ENCODE results near the gene CHST7. TPM values are rescaled to one million over a fixed set of nuclear protein-coding genes. Genes with fewer than 3 reads are reported as not detected.
A peak's percentile ranks its signal among the peaks of the same experiment; 100 is the strongest.
"Not testable (repeated sequence)": the region's sequence is repeated elsewhere in the genome, so short reads cannot be mapped to it uniquely, and the experiment has no call there.

The CHST7 gene
- total RNA-seq, result 14.2 TPM
- long read RNA-seq, transcript CHST7-201 (2 exons, 2,289 nt), result major isoform, 80 of 81 reads
- long read RNA-seq, partial matches to known transcripts, result 1 of 81 reads
- long read RNA-seq, other reads (novel, unspliced or antisense), result 0 of 81 reads

DNA sequence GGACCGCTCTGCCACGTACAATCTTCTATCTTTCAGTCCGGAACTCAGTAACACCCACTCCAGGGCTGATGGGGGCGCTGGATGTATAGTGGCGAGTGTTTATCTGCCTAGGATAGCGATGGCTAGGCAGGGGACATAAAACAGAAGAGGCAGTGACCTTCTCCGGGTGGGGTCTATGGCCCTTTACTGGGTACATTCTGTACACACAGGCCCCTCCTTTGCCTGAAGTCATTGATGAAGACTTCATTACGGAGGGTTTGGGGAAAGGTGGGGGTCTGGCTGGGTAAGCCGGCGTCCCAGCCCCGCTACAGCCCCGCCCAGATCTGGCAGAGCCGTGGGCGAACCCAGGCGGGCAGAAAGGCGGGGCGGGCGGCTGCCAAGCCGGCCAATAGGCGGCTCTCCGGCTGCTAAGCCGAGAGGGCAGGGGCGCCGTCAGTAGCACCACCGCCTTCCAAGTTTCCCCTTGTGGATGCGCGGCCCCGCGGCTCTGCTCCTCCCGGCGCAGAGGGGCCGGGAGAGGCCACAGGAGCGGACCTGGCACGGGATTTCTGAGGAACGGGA lies at the start of gene CHST7:
CHST7 (plus strand) TSS at position 435 of the 561 bp plus-strand sequence. CDS start 167 bp downstream, outside the sequence.
- intact Hi-C loops (cut with DNase I), result no loop called here
- DNase-seq, result peak; percentile 85
- peak; percentile 84 for ATAC-seq (ENCODE audit: poor library complexity)

DNA sequence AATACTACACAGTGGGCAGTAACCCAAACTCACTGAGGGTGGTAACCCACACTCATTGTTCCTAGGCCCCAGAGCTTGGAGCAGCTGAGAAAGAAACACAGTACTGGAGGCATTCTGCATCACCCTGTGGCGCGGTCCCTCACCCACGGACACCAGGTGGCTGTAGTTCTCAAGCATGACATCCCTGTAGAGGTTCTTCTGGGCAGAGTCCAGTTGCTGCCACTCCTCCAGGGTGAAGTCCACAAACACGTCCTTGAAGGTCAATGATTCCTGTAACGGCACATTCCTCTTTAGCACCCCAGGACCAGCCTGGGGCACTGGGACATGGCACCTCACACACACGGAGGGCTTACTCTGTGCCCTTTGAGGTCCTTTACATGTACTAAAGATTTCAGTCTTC lies 44.9 kb upstream of the CHST7 start:
- ATAC-seq (ENCODE audit: poor library complexity); intact Hi-C loops (cut with DNase I): not testable (repeated sequence)

GRCh38 chrX:46529740-46530403 lies 43.7 kb upstream of the CHST7 start:
- DNase-seq; intact Hi-C loops (cut with DNase I); ATAC-seq (ENCODE audit: poor library complexity): not testable (repeated sequence)

More for the DNA sequence above, 44.9 kb upstream of the CHST7 start:
- not testable (repeated sequence) for DNase-seq

- not testable (repeated sequence) for DNase-seq; ATAC-seq (ENCODE audit: poor library complexity)
Observed at GRCh38 chrX:46530404-46530908, 43.1 kb upstream of the CHST7 start.

GRCh38 chrX:46531442-46531841 lies 42.1 kb upstream of the CHST7 start:
- DNase-seq, result no peak
- ATAC-seq (ENCODE audit: poor library complexity), result no peak
- intact Hi-C loops (cut with DNase I), result no loop called here

More at GRCh38 chrX:46530404-46530908, 43.1 kb upstream of the CHST7 start:
- intact Hi-C loops (cut with DNase I), result not testable (repeated sequence)

- no peak for DNase-seq
- ATAC-seq (ENCODE audit: poor library complexity), result no peak
- intact Hi-C loops (cut with DNase I), result no loop called here
Observed at GRCh38 chrX:46543441-46543840, 30.1 kb upstream of the CHST7 start.

GRCh38 chrX:46544527-46544926 lies 29.0 kb upstream of the CHST7 start:
- intact Hi-C loops (cut with DNase I); ATAC-seq (ENCODE audit: poor library complexity); DNase-seq: not testable (repeated sequence)

DNA sequence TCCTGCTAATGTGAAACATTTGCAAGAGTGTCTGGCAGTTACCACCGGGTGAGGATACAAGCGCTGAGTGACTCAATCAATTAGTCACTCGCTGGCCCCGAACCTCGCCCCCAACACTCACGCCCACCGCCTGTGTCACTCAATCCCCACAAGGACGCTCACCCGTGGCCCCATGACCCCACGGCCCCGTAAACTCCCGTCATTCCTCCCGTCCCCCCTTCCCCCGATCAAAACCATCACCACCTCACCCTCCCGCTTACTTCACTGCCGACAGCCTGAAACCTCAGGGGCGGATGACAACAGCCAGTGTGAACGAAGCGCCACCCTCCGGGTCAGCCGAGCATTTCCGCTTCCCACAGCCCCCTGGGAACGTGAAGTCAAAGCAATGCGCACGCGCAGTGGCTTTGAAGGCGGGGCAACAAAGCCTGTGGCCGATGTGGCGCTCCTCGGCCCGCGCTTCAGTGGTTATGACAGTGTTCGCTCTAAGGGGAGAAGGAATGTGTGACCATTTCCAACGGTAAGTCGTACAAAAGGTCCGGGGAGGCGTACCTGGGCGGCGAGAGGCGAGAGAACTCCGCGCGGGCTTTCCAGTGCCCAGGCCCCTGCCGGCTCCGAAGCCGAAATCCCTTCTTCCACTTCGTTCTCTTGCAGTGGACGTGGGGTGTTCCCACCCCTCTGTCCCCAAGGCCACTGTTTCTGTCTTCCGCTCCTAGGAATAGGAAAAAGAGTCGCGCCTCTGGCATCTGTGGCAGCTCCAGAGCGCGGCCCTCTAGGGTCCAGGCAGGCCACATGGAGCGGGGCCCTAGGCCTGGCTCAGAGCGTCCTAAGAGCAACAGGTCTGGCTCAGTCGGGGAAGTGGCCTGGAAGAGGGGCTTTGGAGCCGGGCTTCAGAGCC lies 28.2 kb upstream of the CHST7 start, which contains the start of gene ZNF674:
ZNF674 (minus strand) TSS at position 311 of the 895 bp plus-strand sequence. CDS start 3,334 bp downstream, outside the sequence.
- intact Hi-C loops (cut with DNase I), result no loop called here
- peak; percentile 95 for DNase-seq

DNA sequence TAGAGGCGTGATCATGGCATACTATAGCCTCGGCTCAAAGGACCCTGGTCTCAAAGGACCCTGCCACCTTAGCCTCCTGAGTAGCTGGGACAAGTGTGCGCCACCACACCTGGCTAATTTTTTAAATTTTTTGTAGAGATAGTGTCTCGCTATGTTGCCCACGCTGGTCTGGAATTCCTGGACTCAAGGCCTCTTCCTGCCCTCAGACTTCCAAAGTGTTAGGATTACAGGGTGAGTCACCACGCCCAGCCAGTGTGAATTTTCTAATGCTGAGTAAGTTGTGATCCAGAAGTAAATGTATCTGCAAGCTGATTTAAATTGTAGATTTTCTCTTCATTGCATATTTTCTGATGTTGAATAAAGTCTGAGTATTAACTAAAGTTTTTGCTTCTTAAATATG lies 25.7 kb upstream of the CHST7 start:
- DNase-seq (no peak), ATAC-seq (ENCODE audit: poor library complexity) (no peak)
- intact Hi-C loops (cut with DNase I), result no loop called here

More for the DNA sequence above, 28.2 kb upstream of the CHST7 start, which contains the start of gene ZNF674:
- peak; percentile 98 for ATAC-seq (ENCODE audit: poor library complexity)

DNA sequence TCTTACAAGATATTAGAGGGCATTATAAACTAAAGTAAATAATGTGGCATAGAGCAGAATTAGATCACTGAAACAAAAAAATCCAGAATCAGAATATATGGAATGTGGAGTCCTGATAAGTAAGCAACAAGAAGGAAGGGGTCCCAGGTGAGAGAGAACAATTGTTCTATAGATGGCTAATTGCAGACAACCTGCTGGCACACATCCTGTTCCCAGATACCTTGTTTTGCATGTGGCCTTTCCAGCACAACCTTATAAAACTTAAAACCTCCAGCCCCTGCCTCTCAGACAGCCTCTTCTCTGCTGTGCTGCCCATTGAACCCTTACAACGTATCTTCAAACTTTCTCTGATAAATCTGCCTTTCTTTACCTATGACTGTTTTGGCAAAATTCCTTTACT lies 23.7 kb upstream of the CHST7 start:
- ATAC-seq (ENCODE audit: poor library complexity), result no peak
- no peak for DNase-seq
- intact Hi-C loops (cut with DNase I), result loop anchor here (10.0 kb wide), 1 partner anchor 135 kb away; no protein-coding TSS in a partner anchor

GRCh38 chrX:46551494-46552128 lies 22.0 kb upstream of the CHST7 start:
- DNase-seq, result no peak
- ATAC-seq (ENCODE audit: poor library complexity), result no peak
- intact Hi-C loops (cut with DNase I), result loop anchor here (10.0 kb wide), 1 partner anchor 133 kb away; no protein-coding TSS in a partner anchor

DNA sequence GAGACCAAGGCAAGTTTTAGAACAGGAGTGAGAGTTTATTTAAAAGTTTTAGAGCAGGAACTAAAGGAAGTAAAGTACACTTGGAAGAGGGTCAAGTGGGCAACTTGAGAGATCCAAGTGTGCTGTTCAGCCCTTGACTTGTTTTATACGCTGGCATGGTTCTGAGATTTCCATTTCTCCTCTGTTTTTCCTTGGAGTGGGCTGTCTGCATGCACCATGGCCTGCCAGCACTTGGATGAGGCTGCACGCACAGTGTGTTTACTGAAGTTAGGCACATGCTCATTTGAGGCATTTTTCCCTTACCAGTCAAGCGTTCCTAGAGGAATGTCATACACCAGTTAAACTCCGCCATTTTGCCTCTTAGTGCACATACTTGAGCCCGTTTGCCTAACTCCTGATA lies 19.6 kb upstream of the CHST7 start:
- intact Hi-C loops (cut with DNase I), result loop anchor here (10.0 kb wide), 1 partner anchor 131 kb away; no protein-coding TSS in a partner anchor
- DNase-seq (no peak), ATAC-seq (ENCODE audit: poor library complexity) (no peak)

- intact Hi-C loops (cut with DNase I), result loop anchor here (10.0 kb wide), 1 partner anchor 130 kb away; no protein-coding TSS in a partner anchor
- DNase-seq, result no peak
- no peak for ATAC-seq (ENCODE audit: poor library complexity)
Observed at GRCh38 chrX:46554942-46555341, 18.6 kb upstream of the CHST7 start.

DNA sequence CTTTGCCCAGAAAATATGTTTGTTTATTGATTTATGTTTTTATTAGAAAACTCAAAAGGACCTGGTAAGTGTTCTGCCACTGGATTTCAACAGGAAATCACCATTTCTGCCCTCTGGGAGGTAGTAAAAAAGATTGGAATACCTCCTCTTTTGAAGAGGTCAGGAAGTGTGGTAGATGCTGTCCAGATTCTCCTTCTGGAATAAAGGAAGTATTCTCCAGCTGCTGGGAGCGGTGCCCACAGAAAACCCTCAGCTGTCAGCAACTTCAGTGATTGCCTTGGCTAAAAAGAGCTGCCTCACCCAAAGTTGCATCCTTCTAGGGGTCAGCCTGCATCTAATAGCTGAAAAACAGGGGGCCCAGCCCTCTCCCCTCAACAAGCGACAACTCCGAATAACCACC lies 14.5 kb upstream of the CHST7 start:
- intact Hi-C loops (cut with DNase I), result loop anchor here (10.0 kb wide), 1 partner anchor 126 kb away; no protein-coding TSS in a partner anchor
- ATAC-seq (ENCODE audit: poor library complexity), result no peak
- peak; percentile 53 for DNase-seq

GRCh38 chrX:46561824-46562657 lies 11.5 kb upstream of the CHST7 start:
- ATAC-seq (ENCODE audit: poor library complexity) (peak; percentile 82), DNase-seq (no peak)
- intact Hi-C loops (cut with DNase I), result no loop called here

DNA sequence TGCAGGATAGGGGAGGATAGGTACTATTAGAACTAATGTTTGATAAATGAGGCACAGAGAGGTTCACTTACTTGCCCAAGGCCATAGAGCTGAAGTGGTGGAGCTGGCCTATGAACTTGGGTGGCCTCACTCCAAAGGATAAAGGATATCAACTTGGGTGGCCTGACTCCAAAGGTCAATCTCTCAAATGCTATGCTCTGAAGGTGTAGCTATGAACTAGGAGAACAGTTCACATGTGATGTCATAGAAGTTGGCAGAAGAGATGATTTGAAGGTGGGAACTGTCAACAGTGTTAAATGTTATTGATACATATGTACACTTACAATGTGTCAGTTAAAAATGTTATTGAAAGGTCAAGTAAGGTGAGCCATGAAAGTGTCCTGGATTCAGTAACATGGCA lies 6.2 kb upstream of the CHST7 start:
- ATAC-seq (ENCODE audit: poor library complexity) (peak; percentile 45), DNase-seq (no peak)
- intact Hi-C loops (cut with DNase I), result no loop called here

DNA sequence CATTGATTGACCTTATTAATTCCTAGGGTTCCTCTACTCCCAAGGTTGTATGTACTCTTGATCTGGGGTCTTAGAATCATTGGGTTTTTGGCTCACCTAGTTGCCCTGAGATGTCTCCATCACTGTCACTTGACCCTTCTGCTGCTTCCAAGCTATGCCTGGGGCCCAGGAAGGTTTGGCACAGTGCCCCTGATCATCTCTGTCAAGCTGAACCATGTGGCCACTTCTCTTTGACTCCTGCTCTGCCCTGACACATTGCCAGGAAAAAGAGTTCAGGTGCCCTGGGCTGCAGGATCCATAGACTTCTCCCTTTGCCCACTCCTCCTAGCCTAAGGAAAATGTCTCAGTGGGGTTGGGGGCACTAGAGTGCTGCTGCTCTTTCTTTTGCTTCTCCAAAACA lies 3.9 kb upstream of the CHST7 start:
- ATAC-seq (ENCODE audit: poor library complexity) (no peak), DNase-seq (peak; percentile 46)
- intact Hi-C loops (cut with DNase I), result no loop called here

Measured in Right ventricle myocardium superior (tissue), 1 donor.